HepG2 (cell line): ENCODE results near the gene CEP128.

ENCODE experiments used
- CBFB ChIP-seq: sonication (generic); formaldehyde crosslinking; IDR thresholded peaks from 2 replicates; pipeline ENCODE4 v1.4.0; 2020; ENCODE audit warnings: missing genetic modification reagents
- GABPA ChIP-seq, 2 experiments: IDR thresholded peaks; 2 replicates each; pipeline ENCODE4 v1.6.1; 2011 to 2016; ENCODE audit warnings: low read depth in 2 of 2, low read length in 1 of 2, missing biosample characterization in 1 of 2, missing genetic modification characterization in 1 of 2
- IKZF4 ChIP-seq: sonication (generic); formaldehyde crosslinking; IDR thresholded peaks from 2 replicates; pipeline ENCODE4 v1.5.1; 2020; ENCODE audit warnings: borderline replicate concordance, mild to moderate bottlenecking, low read depth, missing genetic modification reagents; ENCODE audit errors: not compliant biosample characterization
- SETDB1 ChIP-seq: sonication (generic); formaldehyde crosslinking; IDR thresholded peaks from 2 replicates; pipeline ENCODE4 v1.5.1; 2020; ENCODE audit warnings: missing genetic modification reagents, mild to moderate bottlenecking, borderline replicate concordance
- STAT5B ChIP-seq: sonication (generic); formaldehyde crosslinking; IDR thresholded peaks from 2 replicates; pipeline ENCODE4 v1.4.0; 2020; ENCODE audit warnings: missing genetic modification reagents
- TBP ChIP-seq: sonication (generic); formaldehyde crosslinking; IDR thresholded peaks from 2 replicates; pipeline ENCODE4 v1.5.0; 2020; ENCODE audit warnings: missing genetic modification reagents
- ZFP41 ChIP-seq: sonication (generic); formaldehyde crosslinking; IDR thresholded peaks from 2 replicates; pipeline ENCODE4 v1.4.0; 2020; ENCODE audit warnings: mild to moderate bottlenecking, missing genetic modification reagents, borderline replicate concordance
- ZNF207 ChIP-seq: fragments of 450-650 bp; IDR thresholded peaks from 2 replicates; pipeline ENCODE4 v1.6.1; 2016; ENCODE audit warnings: antibody characterized with exemption, borderline replicate concordance
- ZNF761 ChIP-seq: sonication (generic); formaldehyde crosslinking; conservative IDR thresholded peaks from 2 replicates; pipeline ENCODE4 v1.4.0; 2020; ENCODE audit warnings: mild to moderate bottlenecking, missing genetic modification reagents
- TF ChIP-seq, protein P1 (sequence below): IDR thresholded peaks from 2 replicates; pipeline ENCODE4 v1.6.1; 2016; ENCODE audit warnings: control low read depth
- TF ChIP-seq, protein P2 (sequence below): sonication (generic); formaldehyde crosslinking; IDR thresholded peaks from 2 replicates; pipeline ENCODE4 v1.5.0; 2020; ENCODE audit warnings: mild to moderate bottlenecking, missing genetic modification reagents, moderate library complexity
- TF ChIP-seq, protein P3 (sequence below): sonication (generic); formaldehyde crosslinking; IDR thresholded peaks from 2 replicates; pipeline ENCODE4 v1.4.0; 2020; ENCODE audit warnings: low read depth, mild to moderate bottlenecking, missing genetic modification reagents
- TF ChIP-seq, protein P4 (sequence below): sonication (generic); formaldehyde crosslinking; IDR thresholded peaks from 2 replicates; pipeline ENCODE4 v1.8.0; 2022; ENCODE audit warnings: mild to moderate bottlenecking, missing genetic modification reagents
- TF ChIP-seq, protein P5 (sequence below), 2 experiments: sonication (generic) in 1 of 2; formaldehyde crosslinking in 1 of 2; IDR thresholded peaks; 2 replicates each; pipeline versions ENCODE4 v1.4.0 to v1.6.1; 2018 to 2020; ENCODE audit warnings: missing genetic modification reagents in 2 of 2, borderline replicate concordance in 1 of 2, low read depth in 1 of 2, mild to moderate bottlenecking in 1 of 2, missing biosample characterization in 1 of 2

DNA sequence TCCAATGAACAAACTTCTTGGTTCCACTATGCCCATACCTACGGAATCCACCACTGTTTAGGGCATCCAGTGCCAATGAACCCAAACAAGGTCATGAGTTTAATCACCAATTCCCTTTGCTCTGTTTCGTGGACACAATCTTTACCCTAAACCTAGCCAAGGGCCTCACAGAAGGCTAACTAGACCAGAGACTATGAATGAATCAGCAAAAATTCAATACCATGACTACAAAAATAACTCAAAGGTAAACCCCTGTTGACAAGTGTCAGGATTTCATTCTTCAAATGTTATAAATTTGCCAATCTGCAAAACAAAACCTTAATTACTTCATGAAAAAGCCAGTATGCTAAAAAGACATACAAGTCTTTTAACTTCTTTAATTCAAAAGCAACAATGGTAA is 96.7 kb downstream of the CEP128 start:
- TF ChIP-seq CBFB: no peak
- TF ChIP-seq, protein P1, sequence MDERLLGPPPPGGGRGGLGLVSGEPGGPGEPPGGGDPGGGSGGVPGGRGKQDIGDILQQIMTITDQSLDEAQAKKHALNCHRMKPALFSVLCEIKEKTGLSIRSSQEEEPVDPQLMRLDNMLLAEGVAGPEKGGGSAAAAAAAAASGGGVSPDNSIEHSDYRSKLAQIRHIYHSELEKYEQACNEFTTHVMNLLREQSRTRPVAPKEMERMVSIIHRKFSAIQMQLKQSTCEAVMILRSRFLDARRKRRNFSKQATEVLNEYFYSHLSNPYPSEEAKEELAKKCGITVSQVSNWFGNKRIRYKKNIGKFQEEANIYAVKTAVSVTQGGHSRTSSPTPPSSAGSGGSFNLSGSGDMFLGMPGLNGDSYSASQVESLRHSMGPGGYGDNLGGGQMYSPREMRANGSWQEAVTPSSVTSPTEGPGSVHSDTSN: no peak
- TF ChIP-seq ZNF207: no peak
- TF ChIP-seq, protein P2, sequence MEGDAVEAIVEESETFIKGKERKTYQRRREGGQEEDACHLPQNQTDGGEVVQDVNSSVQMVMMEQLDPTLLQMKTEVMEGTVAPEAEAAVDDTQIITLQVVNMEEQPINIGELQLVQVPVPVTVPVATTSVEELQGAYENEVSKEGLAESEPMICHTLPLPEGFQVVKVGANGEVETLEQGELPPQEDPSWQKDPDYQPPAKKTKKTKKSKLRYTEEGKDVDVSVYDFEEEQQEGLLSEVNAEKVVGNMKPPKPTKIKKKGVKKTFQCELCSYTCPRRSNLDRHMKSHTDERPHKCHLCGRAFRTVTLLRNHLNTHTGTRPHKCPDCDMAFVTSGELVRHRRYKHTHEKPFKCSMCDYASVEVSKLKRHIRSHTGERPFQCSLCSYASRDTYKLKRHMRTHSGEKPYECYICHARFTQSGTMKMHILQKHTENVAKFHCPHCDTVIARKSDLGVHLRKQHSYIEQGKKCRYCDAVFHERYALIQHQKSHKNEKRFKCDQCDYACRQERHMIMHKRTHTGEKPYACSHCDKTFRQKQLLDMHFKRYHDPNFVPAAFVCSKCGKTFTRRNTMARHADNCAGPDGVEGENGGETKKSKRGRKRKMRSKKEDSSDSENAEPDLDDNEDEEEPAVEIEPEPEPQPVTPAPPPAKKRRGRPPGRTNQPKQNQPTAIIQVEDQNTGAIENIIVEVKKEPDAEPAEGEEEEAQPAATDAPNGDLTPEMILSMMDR (CRISPR knock-in tag): no peak
- TF ChIP-seq, protein P3, sequence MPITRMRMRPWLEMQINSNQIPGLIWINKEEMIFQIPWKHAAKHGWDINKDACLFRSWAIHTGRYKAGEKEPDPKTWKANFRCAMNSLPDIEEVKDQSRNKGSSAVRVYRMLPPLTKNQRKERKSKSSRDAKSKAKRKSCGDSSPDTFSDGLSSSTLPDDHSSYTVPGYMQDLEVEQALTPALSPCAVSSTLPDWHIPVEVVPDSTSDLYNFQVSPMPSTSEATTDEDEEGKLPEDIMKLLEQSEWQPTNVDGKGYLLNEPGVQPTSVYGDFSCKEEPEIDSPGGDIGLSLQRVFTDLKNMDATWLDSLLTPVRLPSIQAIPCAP: no peak
- TF ChIP-seq ZFP41 (CRISPR knock-in tag): no peak
- TF ChIP-seq TBP (CRISPR knock-in tag): no peak
- no peak for TF ChIP-seq ZNF761 (CRISPR knock-in tag)
- TF ChIP-seq STAT5B (CRISPR knock-in tag): no peak
- TF ChIP-seq, protein P4, sequence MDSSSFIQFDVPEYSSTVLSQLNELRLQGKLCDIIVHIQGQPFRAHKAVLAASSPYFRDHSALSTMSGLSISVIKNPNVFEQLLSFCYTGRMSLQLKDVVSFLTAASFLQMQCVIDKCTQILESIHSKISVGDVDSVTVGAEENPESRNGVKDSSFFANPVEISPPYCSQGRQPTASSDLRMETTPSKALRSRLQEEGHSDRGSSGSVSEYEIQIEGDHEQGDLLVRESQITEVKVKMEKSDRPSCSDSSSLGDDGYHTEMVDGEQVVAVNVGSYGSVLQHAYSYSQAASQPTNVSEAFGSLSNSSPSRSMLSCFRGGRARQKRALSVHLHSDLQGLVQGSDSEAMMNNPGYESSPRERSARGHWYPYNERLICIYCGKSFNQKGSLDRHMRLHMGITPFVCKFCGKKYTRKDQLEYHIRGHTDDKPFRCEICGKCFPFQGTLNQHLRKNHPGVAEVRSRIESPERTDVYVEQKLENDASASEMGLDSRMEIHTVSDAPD (CRISPR knock-in tag): no peak
- no peak for TF ChIP-seq GABPA (IDR thresholded peaks at IDR 0.05; ENCODE audit: low read depth, low read length)
- TF ChIP-seq GABPA (CRISPR knock-in tag; IDR thresholded peaks at IDR 0.05; ENCODE audit: low read depth): no peak
- TF ChIP-seq, protein P5, sequence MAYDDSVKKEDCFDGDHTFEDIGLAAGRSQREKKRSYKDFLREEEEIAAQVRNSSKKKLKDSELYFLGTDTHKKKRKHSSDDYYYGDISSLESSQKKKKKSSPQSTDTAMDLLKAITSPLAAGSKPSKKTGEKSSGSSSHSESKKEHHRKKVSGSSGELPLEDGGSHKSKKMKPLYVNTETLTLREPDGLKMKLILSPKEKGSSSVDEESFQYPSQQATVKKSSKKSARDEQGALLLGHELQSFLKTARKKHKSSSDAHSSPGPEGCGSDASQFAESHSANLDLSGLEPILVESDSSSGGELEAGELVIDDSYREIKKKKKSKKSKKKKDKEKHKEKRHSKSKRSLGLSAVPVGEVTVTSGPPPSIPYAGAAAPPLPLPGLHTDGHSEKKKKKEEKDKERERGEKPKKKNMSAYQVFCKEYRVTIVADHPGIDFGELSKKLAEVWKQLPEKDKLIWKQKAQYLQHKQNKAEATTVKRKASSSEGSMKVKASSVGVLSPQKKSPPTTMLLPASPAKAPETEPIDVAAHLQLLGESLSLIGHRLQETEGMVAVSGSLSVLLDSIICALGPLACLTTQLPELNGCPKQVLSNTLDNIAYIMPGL (CRISPR knock-in tag; IDR thresholded peaks at IDR 0.05; ENCODE audit: borderline replicate concordance in 1 of 2, low read depth in 1 of 2): no peak
- no peak for TF ChIP-seq IKZF4 (CRISPR knock-in tag)
- no peak for TF ChIP-seq SETDB1 (CRISPR knock-in tag)
